Large intestine (tissue), 3 donors: ENCODE results near the gene EPG5. TPM values are rescaled to one million over a fixed set of nuclear protein-coding genes. Genes with fewer than 3 reads are reported as not detected.
"Not testable (repeated sequence)": the region's sequence is repeated elsewhere in the genome, so short reads cannot be mapped to it uniquely, and the experiment has no call there.

Experiments
- DNase-seq, 2 donors: peaks; one replicate each; pipeline versions ENCODE4 v3.0.0 to v3.0.0-alpha.2; 2013
- H3K27ac ChIP-seq: one replicate; pipeline ENCODE4 v1.5.1; 2013; ENCODE audit warnings: low read length
- H3K27me3 ChIP-seq: 2 replicates; pipeline ENCODE4 v1.6.1; 2013; ENCODE audit warnings: low read length; ENCODE audit not compliant: control insufficient read depth, insufficient read depth
- H3K36me3 ChIP-seq: 2 replicates; pipeline ENCODE4 v1.6.1; 2013; ENCODE audit warnings: low read length; ENCODE audit not compliant: control insufficient read depth, insufficient read depth
- H3K4me1 ChIP-seq: one replicate; pipeline ENCODE4 v1.6.1; 2013; ENCODE audit warnings: low read length; ENCODE audit not compliant: control insufficient read depth, insufficient read depth
- H3K4me3 ChIP-seq: one replicate; pipeline ENCODE4 v1.5.1; 2013; ENCODE audit warnings: low read length
- H3K9me3 ChIP-seq: one replicate; pipeline ENCODE4 v1.6.1; 2013; ENCODE audit warnings: mild to moderate bottlenecking, low read depth, low read length, moderate library complexity; ENCODE audit not compliant: control insufficient read depth
- WGBS: methylation state at CpG from one replicate; pipeline ENCODE4 v1.1.5; 2013; ENCODE audit warnings: low lambda C conversion rate; ENCODE audit not compliant: insufficient coverage; 5-methylcytosine and 5-hydroxymethylcytosine counted together
- polyA plus RNA-seq: library from polyadenylated mRNA; unstranded; fragments of 120-200 nt; gene quantifications from one replicate; pipeline ENCODE4 v1.2.1, GENCODE V29; 2013

EPG5 gene
- polyA plus RNA-seq, 1 donor: 24.3 TPM

GRCh38 chr18:45856531-45856930 lies 110.6 kb downstream of the EPG5 start:
- WGBS: 92% methylated on average over 2 of the region's 4 CpGs
- no peaks in the 10 kb centered on the region for H3K27me3 ChIP-seq
- no peak overlapping the region for H3K27ac ChIP-seq
- H3K4me1 ChIP-seq: no peaks in the 10 kb centered on the region
- peaks cover 81% of the 10 kb centered on the region for H3K36me3 ChIP-seq
- no peaks in the 10 kb centered on the region for H3K9me3 ChIP-seq
- no peak for DNase-seq
- H3K4me3 ChIP-seq: no peak overlapping the region

GRCh38 chr18:45854036-45854586 lies 113.0 kb downstream of the EPG5 start:
- peaks cover 79% of the 10 kb centered on the region for H3K36me3 ChIP-seq
- H3K4me3 ChIP-seq: no peak overlapping the region
- WGBS: no CpG with 5 or more reads among the region's 2 CpGs

GRCh38 chr18:45852631-45853030 lies 114.5 kb downstream of the EPG5 start:
- WGBS: no CpG with 5 or more reads among the region's 5 CpGs
- H3K27me3 ChIP-seq: no peaks in the 10 kb centered on the region
- no peaks in the 10 kb centered on the region for H3K9me3 ChIP-seq
- H3K27ac ChIP-seq: no peak overlapping the region
- no peak overlapping the region for H3K4me3 ChIP-seq
- no peak for DNase-seq
- no peaks in the 10 kb centered on the region for H3K4me1 ChIP-seq
- H3K36me3 ChIP-seq: peaks cover 64% of the 10 kb centered on the region

More at GRCh38 chr18:45854036-45854586, 113.0 kb downstream of the EPG5 start:
- no peak for DNase-seq
- no peaks in the 10 kb centered on the region for H3K4me1 ChIP-seq
- H3K27ac ChIP-seq: no peak overlapping the region
- H3K9me3 ChIP-seq: no peaks in the 10 kb centered on the region
- no peaks in the 10 kb centered on the region for H3K27me3 ChIP-seq

GRCh38 chr18:45851161-45851925 lies 115.8 kb downstream of the EPG5 start:
- no peak overlapping the region for H3K4me3 ChIP-seq
- H3K9me3 ChIP-seq: no peaks in the 10 kb centered on the region
- no peaks in the 10 kb centered on the region for H3K4me1 ChIP-seq
- H3K27ac ChIP-seq: no peak overlapping the region
- no peaks in the 10 kb centered on the region for H3K27me3 ChIP-seq
- DNase-seq: no peak
- WGBS: 100% methylated on average over 1 of the region's 10 CpGs
- H3K36me3 ChIP-seq: peaks cover 52% of the 10 kb centered on the region

GRCh38 chr18:45850021-45850420 lies 117.1 kb downstream of the EPG5 start:
- H3K9me3 ChIP-seq: no peaks in the 10 kb centered on the region
- no peak for DNase-seq
- H3K4me1 ChIP-seq: no peaks in the 10 kb centered on the region
- H3K27ac ChIP-seq: no peak overlapping the region
- H3K36me3 ChIP-seq: peaks cover 44% of the 10 kb centered on the region
- H3K4me3 ChIP-seq: no peak overlapping the region
- 100% methylated on average over 1 of the region's 10 CpGs for WGBS
- no peaks in the 10 kb centered on the region for H3K27me3 ChIP-seq

GRCh38 chr18:45849529-45849928 lies 117.6 kb downstream of the EPG5 start:
- DNase-seq: no peak
- no peak overlapping the region for H3K4me3 ChIP-seq
- WGBS: 100% methylated on average over 1 of the region's 7 CpGs
- no peaks in the 10 kb centered on the region for H3K4me1 ChIP-seq
- H3K36me3 ChIP-seq: peaks cover 40% of the 10 kb centered on the region
- H3K27ac ChIP-seq: no peak overlapping the region
- H3K9me3 ChIP-seq: no peaks in the 10 kb centered on the region
- H3K27me3 ChIP-seq: no peaks in the 10 kb centered on the region

- not testable (repeated sequence) for DNase-seq, H3K27me3 ChIP-seq, H3K27ac ChIP-seq, H3K9me3 ChIP-seq, H3K4me3 ChIP-seq, H3K4me1 ChIP-seq
- no CpG with 5 or more reads among the region's 13 CpGs for whole genome bisulfite sequencing
- H3K36me3 ChIP-seq: peaks cover 31% of the 10 kb centered on the region
Observed at GRCh38 chr18:45848643-45849042, 118.5 kb downstream of the EPG5 start.

- peaks cover 7% of the 10 kb centered on the region for H3K4me1 ChIP-seq
- no CpG with 5 or more reads among the region's 3 CpGs for WGBS
- no peaks in the 10 kb centered on the region for H3K9me3 ChIP-seq
- H3K4me3 ChIP-seq: no peak overlapping the region
- H3K27ac ChIP-seq: no peak overlapping the region
- DNase-seq: no peak
- no peaks in the 10 kb centered on the region for H3K27me3 ChIP-seq
- peaks cover 19% of the 10 kb centered on the region for H3K36me3 ChIP-seq
Observed at GRCh38 chr18:45847119-45847518, 120.0 kb downstream of the EPG5 start.

- WGBS: no CpG with 5 or more reads among the region's 8 CpGs
- peaks cover under 1% of the 10 kb centered on the region for H3K27me3 ChIP-seq
- H3K36me3 ChIP-seq: peaks cover 9% of the 10 kb centered on the region
- H3K27ac ChIP-seq: no peak overlapping the region
- DNase-seq: no peak
- no peak overlapping the region for H3K4me3 ChIP-seq
- no peaks in the 10 kb centered on the region for H3K9me3 ChIP-seq
- H3K4me1 ChIP-seq: peaks cover 7% of the 10 kb centered on the region
Observed at GRCh38 chr18:45845410-45845809, 121.7 kb downstream of the EPG5 start.

GRCh38 chr18:45844938-45845337 lies 122.2 kb downstream of the EPG5 start:
- 90% methylated on average over 2 of the region's 7 CpGs for WGBS

GRCh38 chr18:45843019-45843418 lies 124.1 kb downstream of the EPG5 start:
- Histone ChIP-seq H3K27me3 (peaks cover 22% of the 10 kb centered on the region), H3K36me3 (no peaks in the 10 kb centered on the region), H3K4me1 (peaks cover 15% of the 10 kb centered on the region), H3K4me3 (no peak overlapping the region), H3K27ac (no peak overlapping the region), H3K9me3 (no peaks in the 10 kb centered on the region)
- no peak for DNase-seq
- no CpG with 5 or more reads among the region's 9 CpGs for WGBS

More at GRCh38 chr18:45844938-45845337, 122.2 kb downstream of the EPG5 start:
- H3K4me1 ChIP-seq: peaks cover 7% of the 10 kb centered on the region
- no peak for DNase-seq
- H3K9me3 ChIP-seq: no peaks in the 10 kb centered on the region
- no peak overlapping the region for H3K27ac ChIP-seq
- H3K36me3 ChIP-seq: peaks cover 5% of the 10 kb centered on the region
- peaks cover 4% of the 10 kb centered on the region for H3K27me3 ChIP-seq
- H3K4me3 ChIP-seq: no peak overlapping the region
